KG1 (cell line): ENCODE data around the gene SUV39H1.
"Not testable (repeated sequence)": the region's sequence is repeated elsewhere in the genome, so short reads cannot be mapped to it uniquely, and the experiment has no call there.

Experiments used
- DNase-seq: peaks from one replicate; lab custom pipeline; 2025; lab: John Stamatoyannopoulos, UW

Gene SUV39H1

GRCh38 chrX:48688531-48689150 is 7.9 kb upstream of the SUV39H1 start:
- DNase-seq = no peak

GRCh38 chrX:48689208-48689920 is 7.2 kb upstream of the SUV39H1 start:
- DNase-seq = no peak

DNA sequence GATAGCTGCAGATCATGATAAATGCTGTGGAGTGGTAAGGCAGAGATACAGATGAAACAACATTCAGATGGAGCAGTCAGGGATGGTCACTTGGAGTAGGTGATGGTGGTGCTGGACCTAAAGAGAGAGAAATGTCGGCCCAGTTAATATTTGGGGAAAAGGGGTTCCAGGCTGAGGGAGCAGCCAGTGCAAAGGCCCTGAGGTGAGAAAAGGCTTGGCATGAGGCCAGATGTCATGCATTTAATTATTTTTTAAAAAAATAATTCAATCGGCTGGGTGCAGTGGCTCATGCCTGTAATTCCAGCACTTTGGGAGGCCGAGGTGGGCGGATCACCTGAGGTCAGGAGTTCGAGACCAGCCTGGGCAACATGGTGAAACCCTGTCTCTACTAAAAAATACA is 4.8 kb upstream of the SUV39H1 start:
- DNase-seq = not testable (repeated sequence)

DNA sequence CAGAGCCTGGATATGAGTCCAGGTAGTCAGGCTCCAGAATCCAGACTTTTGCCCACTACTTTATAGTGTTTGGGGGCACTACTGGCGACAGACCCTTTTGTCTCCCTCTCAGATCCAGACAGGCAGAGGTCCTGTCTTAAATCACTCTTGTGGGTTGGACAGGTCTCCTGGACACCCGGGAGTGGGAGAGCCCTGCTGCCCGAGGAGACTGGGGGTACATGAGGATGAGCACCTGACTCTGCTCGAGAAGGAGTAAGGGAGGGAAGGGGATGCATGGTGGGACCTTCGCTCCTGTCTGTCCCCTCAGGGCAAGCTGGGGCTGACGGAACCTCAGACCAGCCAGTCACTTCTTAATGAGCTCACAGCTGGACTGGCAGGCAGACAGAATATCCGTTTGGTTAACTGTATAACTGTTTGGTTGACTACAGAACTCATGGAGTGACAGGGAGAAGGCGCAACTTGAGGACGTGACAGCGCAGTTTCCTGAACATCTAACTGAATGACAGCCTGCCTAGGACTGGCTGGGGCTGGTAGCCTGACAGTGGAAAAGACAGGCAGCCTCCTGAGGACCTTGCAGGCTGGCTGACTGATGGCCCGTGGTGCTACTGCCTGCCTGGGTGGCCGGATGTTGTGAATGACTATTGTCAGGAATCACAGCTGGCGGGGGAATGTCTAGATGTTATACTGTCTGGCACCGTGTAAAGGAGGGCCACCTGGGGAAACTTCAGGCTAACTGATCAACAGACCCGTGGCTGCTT is 1.6 kb upstream of the SUV39H1 start:
- no peak for DNase-seq

DNA sequence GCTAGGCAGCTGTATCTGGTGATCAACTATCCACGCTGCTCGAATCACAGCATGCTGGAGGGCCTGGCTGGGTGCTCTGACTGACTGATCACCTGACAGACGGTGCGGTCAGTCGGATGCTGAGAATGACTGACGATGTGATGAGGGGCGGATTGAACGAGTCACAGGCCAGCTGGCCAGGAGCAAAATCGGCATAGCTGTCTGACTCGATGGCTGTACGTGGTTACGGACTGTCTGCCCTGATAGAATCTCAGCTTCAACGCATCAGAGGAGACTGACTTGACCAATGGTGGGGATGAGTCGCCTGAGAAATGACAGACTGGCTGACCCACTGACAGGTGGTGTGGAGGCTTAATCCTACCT is 1.0 kb upstream of the SUV39H1 start:
- DNase-seq = no peak

- DNase-seq = no peak
These were observed 621 bp upstream of the SUV39H1 start for GRCh38 chrX:48695925-48696300.

GRCh38 chrX:48696909-48697727 is 584 bp downstream of the SUV39H1 start:
- peak; percentile 7 for DNase-seq

GRCh38 chrX:48698306-48698705 is 1.8 kb downstream of the SUV39H1 start:
- no peak for DNase-seq

- DNase-seq = no peak
These were observed 3.7 kb downstream of the SUV39H1 start for GRCh38 chrX:48700246-48700645.

- no peak for DNase-seq
These were observed 4.6 kb downstream of the SUV39H1 start for GRCh38 chrX:48700951-48701653.

GRCh38 chrX:48702032-48702431 is 5.5 kb downstream of the SUV39H1 start:
- no peak for DNase-seq

- DNase-seq = no peak
These were observed 6.2 kb downstream of the SUV39H1 start for GRCh38 chrX:48702716-48703115.

DNA sequence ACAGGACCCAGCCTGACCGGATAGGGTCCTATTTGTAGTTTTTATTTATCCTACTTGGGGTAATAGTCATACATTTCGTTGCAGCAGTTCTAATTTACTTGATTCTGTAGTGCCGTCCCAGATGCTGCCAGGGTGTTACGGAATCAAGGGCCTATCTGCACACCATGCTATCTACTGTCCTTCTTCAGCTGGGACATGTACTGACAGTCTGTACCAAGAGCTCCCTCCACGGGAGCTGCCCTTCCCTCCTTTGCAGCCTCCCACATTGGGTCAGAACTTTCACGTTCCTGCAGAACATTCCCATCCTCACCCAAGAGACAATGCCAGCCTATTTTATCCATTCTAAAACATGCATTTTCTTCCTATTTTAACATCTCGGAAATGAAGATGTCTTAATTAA is 6.7 kb downstream of the SUV39H1 start:
- no peak for DNase-seq

- no peak for DNase-seq
These were observed 7.3 kb downstream of the SUV39H1 start for GRCh38 chrX:48703642-48704481.

GRCh38 chrX:48705871-48706270 is 9.3 kb downstream of the SUV39H1 start:
- no peak for DNase-seq

DNA sequence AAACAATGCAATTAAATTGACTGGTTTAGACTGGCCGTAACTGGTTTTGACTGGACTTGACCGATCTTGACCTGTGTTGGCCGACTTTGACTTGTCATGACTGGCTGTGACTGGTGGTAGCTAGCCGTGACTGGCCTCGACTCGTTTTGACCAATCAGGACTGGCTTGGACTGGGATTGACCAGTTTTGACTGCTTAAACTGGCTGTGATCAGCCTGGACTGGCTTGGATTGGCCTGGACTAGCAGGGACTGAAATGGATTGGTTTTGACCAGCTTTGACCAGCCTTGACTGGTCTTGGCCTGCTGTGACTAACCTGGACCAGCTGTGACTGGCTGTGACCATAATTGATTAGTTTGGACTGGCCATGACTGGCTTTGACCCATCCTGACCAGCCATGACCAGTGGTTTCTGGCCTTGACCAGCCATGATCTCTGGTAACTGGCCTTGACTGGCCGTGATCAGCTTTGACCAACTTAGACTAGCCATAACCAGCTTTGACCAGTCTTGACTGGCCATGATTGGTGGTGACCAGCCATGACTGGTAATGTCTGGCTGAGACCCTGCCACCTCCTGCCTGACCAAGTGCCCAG is 13.1 kb downstream of the SUV39H1 start:
- DNase-seq = no peak

GRCh38 chrX:48711162-48711928 is 14.8 kb downstream of the SUV39H1 start:
- no peak for DNase-seq

DNA sequence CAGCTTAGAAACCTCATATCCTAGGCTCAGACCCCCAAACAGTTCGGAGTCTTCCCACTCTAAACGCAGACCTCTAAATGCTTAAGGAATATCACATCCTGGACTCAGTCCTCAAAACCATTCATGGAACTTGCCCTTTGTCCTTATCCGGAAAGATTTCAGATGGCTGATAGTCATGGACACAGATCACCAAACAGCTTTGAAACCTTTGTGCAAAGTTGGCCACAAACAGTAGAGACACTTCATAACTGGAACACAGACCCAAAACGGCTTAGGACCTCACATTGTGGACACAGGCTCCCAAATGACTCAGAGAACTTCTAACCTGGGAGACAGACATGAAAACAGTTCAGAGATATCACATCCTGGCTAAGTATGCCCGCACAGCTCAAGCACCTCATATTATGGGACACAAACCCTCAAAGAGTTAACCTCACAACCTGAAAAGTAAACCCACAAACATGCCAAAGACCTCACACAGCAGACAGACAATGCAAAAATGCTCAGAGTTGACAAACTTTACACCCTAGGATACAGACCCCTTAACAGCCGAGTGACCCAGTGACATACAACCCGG is 15.5 kb downstream of the SUV39H1 start:
- no peak for DNase-seq

DNA sequence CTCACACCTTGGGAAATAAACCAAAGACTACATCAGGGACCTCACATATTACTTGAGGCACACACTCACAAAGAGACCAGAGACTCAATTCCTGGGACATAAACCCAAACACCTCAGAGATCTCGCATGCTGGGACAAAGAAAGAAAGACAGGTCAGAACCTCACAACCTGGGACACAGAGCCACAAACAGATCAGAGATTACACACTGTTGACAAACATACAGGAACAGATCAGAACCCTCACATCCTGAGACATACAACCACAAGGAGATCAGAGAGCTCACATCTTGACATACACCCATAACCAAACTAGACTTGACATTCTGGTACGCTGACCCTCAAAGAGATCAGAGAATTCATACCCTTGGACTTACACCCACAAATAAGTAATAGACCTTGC is 17.3 kb downstream of the SUV39H1 start:
- no peak for DNase-seq
